ENCODE data around the gene SOBP.

DNA sequence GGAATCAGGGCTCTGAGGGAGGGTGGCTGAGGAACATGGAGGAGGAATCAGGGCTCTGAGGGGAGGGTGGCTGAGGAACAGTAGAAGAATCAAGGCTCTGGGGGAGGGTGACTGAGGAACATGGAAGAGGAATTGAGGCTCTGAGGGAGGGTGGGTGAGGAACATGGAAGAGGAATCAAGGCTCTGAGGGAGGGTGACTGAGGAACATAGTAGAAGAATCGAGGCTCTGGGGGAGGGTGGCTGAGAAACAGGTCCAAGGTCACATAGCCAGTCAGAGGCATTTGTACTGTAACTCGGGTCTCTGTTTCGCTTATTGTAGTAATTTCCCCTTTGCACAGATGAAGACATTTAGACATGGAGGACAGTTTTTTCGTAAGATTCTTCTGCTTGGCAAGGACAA is 164.8 kb downstream of the SOBP start:
- TF ChIP-seq CTCF (IDR thresholded peaks at IDR 0.05) (no peak), POLR2AphosphoS5 (IDR thresholded peaks at IDR 0.05) (no peak)
